Peyer's patch (tissue), 4 donors: ENCODE measurements around the gene POMGNT1. TPM values are rescaled to one million over a fixed set of nuclear protein-coding genes. Genes with fewer than 3 reads are reported as not detected.

ENCODE experiments used
- DNase-seq, 3 donors: peaks; one replicate each; pipeline ENCODE4 v3.0.0-alpha.2; 2017 to 2019
- H3K27ac ChIP-seq, 4 donors: fragments of 200-600 bp; sonication (generic); one replicate each; pipeline ENCODE4 v1.5.1; 2016 to 2019
- H3K27me3 ChIP-seq, 2 donors: fragments of 200-600 bp; sonication (generic); one replicate each; pipeline ENCODE4 v1.5.1; 2019
- H3K36me3 ChIP-seq, 3 donors: fragments of 200-600 bp; sonication (generic); one replicate each; pipeline ENCODE4 v1.5.1; 2016 to 2019
- H3K4me1 ChIP-seq, 4 donors: fragments of 200-600 bp; sonication (generic); one replicate each; pipeline ENCODE4 v1.5.1; 2016 to 2019
- H3K4me3 ChIP-seq, 4 donors: fragments of 200-600 bp; sonication (generic); 1 replicate in 3 of 4; 2 replicates in 1 of 4; pipeline ENCODE4 v1.5.1; 2016 to 2019; ENCODE audit warnings: mild to moderate bottlenecking in 1 of 4
- H3K9me3 ChIP-seq, 4 donors: fragments of 200-600 bp; sonication (generic); one replicate each; pipeline ENCODE4 v1.5.1; 2016 to 2019; ENCODE audit warnings: mild to moderate bottlenecking in 1 of 4
- CTCF ChIP-seq, 6 experiments: fragments of 450-650 bp in 4 of 6; fragments of 200-600 bp in 2 of 6; sonication (generic) in 1 of 6; IDR thresholded peaks; one replicate each; pipeline ENCODE4 v1.5.1; 2017 to 2019; ENCODE audit warnings: antibody characterized with exemption in 6 of 6, mild to moderate bottlenecking in 3 of 6, moderate library complexity in 1 of 6
- POLR2A ChIP-seq, 2 donors: fragments of 450-650 bp; IDR thresholded peaks; one replicate each; pipeline ENCODE4 v1.5.1; 2017; ENCODE audit warnings: antibody characterized with exemption in 2 of 2, mild to moderate bottlenecking in 2 of 2, moderate library complexity in 2 of 2
- total RNA-seq, 4 donors: library from RNA; depleted of rRNA; stranded (reverse); fragments of >200 nt; gene quantifications; one replicate each; pipeline ENCODE4 v1.1.0, GENCODE V29; 2016

The POMGNT1 gene
- total RNA-seq, 4 donors from 2014 or later: 34.7 to 60.6 (median 46.3) TPM

GRCh38 chr1:46211051-46211450 lies 12.8 kb upstream of the POMGNT1 start:
- Histone ChIP-seq H3K27ac (no peak overlapping the region), H3K9me3 (no peaks in the 10 kb centered on the region), H3K36me3 (no peaks in the 10 kb centered on the region), H3K27me3 (no peaks in the 10 kb centered on the region), H3K4me1 (no peaks in the 10 kb centered on the region), H3K4me3 (no peak overlapping the region)
- TF ChIP-seq POLR2A (IDR thresholded peaks at IDR 0.05) (no peak), CTCF (IDR thresholded peaks at IDR 0.05) (no peak)
- DNase-seq: no peak

GRCh38 chr1:46210561-46210960 lies 12.3 kb upstream of the POMGNT1 start:
- DNase-seq: no peak
- Histone ChIP-seq H3K36me3 (no peaks in the 10 kb centered on the region), H3K9me3 (no peaks in the 10 kb centered on the region), H3K27me3 (no peaks in the 10 kb centered on the region), H3K4me3 (no peak overlapping the region), H3K4me1 (no peaks in the 10 kb centered on the region), H3K27ac (no peak overlapping the region)
- TF ChIP-seq CTCF (IDR thresholded peaks at IDR 0.05): no peak
- TF ChIP-seq POLR2A (IDR thresholded peaks at IDR 0.05): no peak

GRCh38 chr1:46206399-46206798 lies 8.2 kb upstream of the POMGNT1 start:
- DNase-seq: no peak

GRCh38 chr1:46205791-46206190 lies 7.6 kb upstream of the POMGNT1 start:
- Histone ChIP-seq H3K27me3 (no peaks in the 10 kb centered on the region), H3K4me3 (no peak overlapping the region), H3K27ac (no peak overlapping the region), H3K36me3 (no peaks in the 10 kb centered on the region), H3K9me3 (no peaks in the 10 kb centered on the region), H3K4me1 (peaks cover 0 to 9% (median 3%) of the 10 kb centered on the region in 4 donors)
- no peak for TF ChIP-seq CTCF (IDR thresholded peaks at IDR 0.05)
- TF ChIP-seq POLR2A (IDR thresholded peaks at IDR 0.05): no peak
- no peak for DNase-seq

More at GRCh38 chr1:46206399-46206798, 8.2 kb upstream of the POMGNT1 start:
- no peak overlapping the region for H3K27ac ChIP-seq
- no peaks in the 10 kb centered on the region for H3K9me3 ChIP-seq
- H3K27me3 ChIP-seq: no peaks in the 10 kb centered on the region
- H3K36me3 ChIP-seq: no peaks in the 10 kb centered on the region
- peaks cover 0 to 9% (median 3%) of the 10 kb centered on the region in 4 donors for H3K4me1 ChIP-seq
- H3K4me3 ChIP-seq: no peak overlapping the region
- no peak for TF ChIP-seq CTCF (IDR thresholded peaks at IDR 0.05)
- no peak for TF ChIP-seq POLR2A (IDR thresholded peaks at IDR 0.05)

- no peak for DNase-seq
- no peak overlapping the region for H3K4me3 ChIP-seq
Observed at GRCh38 chr1:46205141-46205540, 6.9 kb upstream of the POMGNT1 start.

More at GRCh38 chr1:46205141-46205540, 6.9 kb upstream of the POMGNT1 start:
- H3K9me3 ChIP-seq: no peaks in the 10 kb centered on the region
- no peak for TF ChIP-seq POLR2A (IDR thresholded peaks at IDR 0.05)
- TF ChIP-seq CTCF (IDR thresholded peaks at IDR 0.05): no peak
- H3K27ac ChIP-seq: no peak overlapping the region
- peaks cover 0 to 9% (median 3%) of the 10 kb centered on the region in 4 donors for H3K4me1 ChIP-seq
- no peaks in the 10 kb centered on the region for H3K27me3 ChIP-seq
- H3K36me3 ChIP-seq: no peaks in the 10 kb centered on the region
